Measurements from ENCODE around the gene RGS7.
A peak's percentile ranks its signal among the peaks of the same experiment; 100 is the strongest.

Gene RGS7

DNA sequence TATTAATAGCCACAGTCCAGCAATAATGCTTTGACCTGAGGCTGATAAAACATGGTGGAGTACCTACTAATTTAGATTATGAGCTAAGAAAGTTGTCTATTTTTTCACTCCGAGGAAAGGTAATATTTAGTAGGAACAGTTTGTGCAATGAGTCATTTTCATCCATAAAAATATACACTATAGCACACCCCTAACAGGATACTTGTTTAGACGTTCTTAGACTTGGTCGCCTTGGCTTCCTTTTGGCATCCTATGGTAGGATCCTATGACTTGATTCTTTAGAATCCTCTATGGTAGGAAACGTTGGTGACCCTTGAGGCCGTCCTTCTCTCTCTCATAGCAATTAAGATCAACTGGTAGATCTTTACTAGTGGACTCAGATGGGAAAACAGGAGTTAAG lies 81.8 kb downstream of the RGS7 start:
- Mint-ChIP-seq H3K4me1 (no peaks in the 10 kb centered on the region), H3K4me3 (no peak overlapping the region), H3K36me3 (ENCODE audit: low read depth) (no peaks in the 10 kb centered on the region), H3K27ac (no peak overlapping the region), H3K27me3 (ENCODE audit: low read depth, poor library complexity) (peaks cover 4% of the 10 kb centered on the region), H3K9me3 (peaks cover 24% of the 10 kb centered on the region)
- DNase-seq, result no peak
- TF ChIP-seq CTCF (IDR thresholded peaks at IDR 0.05), result no peak

DNA sequence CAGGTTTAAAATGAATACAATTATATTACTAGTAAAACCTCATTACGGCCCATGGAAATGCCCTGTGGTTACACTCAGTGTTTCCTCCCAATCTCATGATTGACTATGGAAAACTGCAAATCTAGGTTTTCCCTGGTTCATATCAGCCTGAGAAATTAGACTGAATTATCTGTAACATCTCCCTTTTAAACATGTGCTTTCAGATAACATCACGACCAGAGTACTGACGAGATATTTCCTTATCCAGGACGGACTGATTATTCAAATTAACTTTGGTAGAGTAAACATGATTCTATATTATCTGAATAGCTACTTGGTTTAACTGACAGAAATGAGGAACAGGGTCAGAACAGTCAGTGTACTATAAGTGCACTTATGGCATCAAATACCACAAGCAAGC lies 82.3 kb downstream of the RGS7 start:
- no peak for DNase-seq
- TF ChIP-seq CTCF (IDR thresholded peaks at IDR 0.05), result no peak
- Mint-ChIP-seq H3K4me3 (no peak overlapping the region), H3K4me1 (no peaks in the 10 kb centered on the region), H3K9me3 (peaks cover 24% of the 10 kb centered on the region), H3K36me3 (ENCODE audit: low read depth) (no peaks in the 10 kb centered on the region), H3K27ac (no peak overlapping the region), H3K27me3 (ENCODE audit: low read depth, poor library complexity) (peaks cover 4% of the 10 kb centered on the region)

- H3K36me3 Mint-ChIP-seq (ENCODE audit: low read depth), result no peaks in the 10 kb centered on the region
- no peak overlapping the region for H3K27ac Mint-ChIP-seq
- H3K9me3 Mint-ChIP-seq, result peaks cover 24% of the 10 kb centered on the region
- H3K27me3 Mint-ChIP-seq (ENCODE audit: low read depth, poor library complexity), result peaks cover 4% of the 10 kb centered on the region
- no peaks in the 10 kb centered on the region for H3K4me1 Mint-ChIP-seq
- H3K4me3 Mint-ChIP-seq, result no peak overlapping the region
- TF ChIP-seq CTCF (IDR thresholded peaks at IDR 0.05), result no peak
- DNase-seq, result no peak
Observed at GRCh38 chr1:241272828-241273227, 84.2 kb downstream of the RGS7 start.

GRCh38 chr1:241271427-241271826 lies 85.6 kb downstream of the RGS7 start:
- TF ChIP-seq CTCF (IDR thresholded peaks at IDR 0.05), result no peak
- H3K9me3 Mint-ChIP-seq, result peaks cover 24% of the 10 kb centered on the region
- peaks cover 4% of the 10 kb centered on the region for H3K27me3 Mint-ChIP-seq (ENCODE audit: low read depth, poor library complexity)
- H3K4me1 Mint-ChIP-seq, result no peaks in the 10 kb centered on the region
- DNase-seq, result no peak
- no peaks in the 10 kb centered on the region for H3K36me3 Mint-ChIP-seq (ENCODE audit: low read depth)
- no peak overlapping the region for H3K27ac Mint-ChIP-seq
- H3K4me3 Mint-ChIP-seq, result no peak overlapping the region

DNA sequence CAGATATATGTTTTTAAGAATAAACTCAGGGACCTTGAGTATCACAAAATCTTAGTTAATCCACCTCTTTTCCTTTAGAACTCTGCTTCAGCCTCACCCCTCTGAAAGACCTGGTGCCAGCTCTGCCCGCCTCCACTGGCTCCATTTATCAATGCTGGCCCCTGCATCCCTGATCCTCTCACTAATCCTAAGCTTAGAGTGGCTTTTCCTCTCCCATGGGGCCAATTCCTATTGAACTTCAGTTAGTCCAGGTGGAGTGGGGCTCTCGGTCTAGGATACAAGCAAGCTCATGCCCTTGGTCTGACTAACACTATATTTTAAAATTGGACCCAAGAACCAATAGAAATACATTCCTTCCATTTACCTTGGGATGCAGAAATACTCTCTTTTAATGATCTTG lies 87.0 kb downstream of the RGS7 start:
- no peaks in the 10 kb centered on the region for H3K36me3 Mint-ChIP-seq (ENCODE audit: low read depth)
- peaks cover 4% of the 10 kb centered on the region for H3K27me3 Mint-ChIP-seq (ENCODE audit: low read depth, poor library complexity)
- H3K4me3 Mint-ChIP-seq, result no peak overlapping the region
- DNase-seq, result no peak
- H3K4me1 Mint-ChIP-seq, result no peaks in the 10 kb centered on the region
- TF ChIP-seq CTCF (IDR thresholded peaks at IDR 0.05), result no peak
- H3K9me3 Mint-ChIP-seq, result peaks cover 24% of the 10 kb centered on the region
- no peak overlapping the region for H3K27ac Mint-ChIP-seq

GRCh38 chr1:241269116-241269515 lies 87.9 kb downstream of the RGS7 start:
- peak; percentile 7 for TF ChIP-seq CTCF (IDR thresholded peaks at IDR 0.05)
- H3K4me3 Mint-ChIP-seq, result no peak overlapping the region
- H3K9me3 Mint-ChIP-seq, result peaks cover 24% of the 10 kb centered on the region
- H3K36me3 Mint-ChIP-seq (ENCODE audit: low read depth), result no peaks in the 10 kb centered on the region
- no peaks in the 10 kb centered on the region for H3K4me1 Mint-ChIP-seq
- H3K27me3 Mint-ChIP-seq (ENCODE audit: low read depth, poor library complexity), result peaks cover 4% of the 10 kb centered on the region
- no peak overlapping the region for H3K27ac Mint-ChIP-seq
- peak; percentile 5 for DNase-seq

Measured in nephron progenitor cell (in vitro differentiated cells).